Activated effector memory CD4-positive, alpha-beta T cell treated with anti-CD3 and anti-CD28 coated beads, Interleukin-2, amount 50 U/mL, for 16 hours (primary cell): ENCODE results near the gene AHCTF1.

Experiments used
- DNase-seq: peaks from one replicate; pipeline ENCODE4 v3.0.0-alpha.2; 2020

Gene AHCTF1

DNA sequence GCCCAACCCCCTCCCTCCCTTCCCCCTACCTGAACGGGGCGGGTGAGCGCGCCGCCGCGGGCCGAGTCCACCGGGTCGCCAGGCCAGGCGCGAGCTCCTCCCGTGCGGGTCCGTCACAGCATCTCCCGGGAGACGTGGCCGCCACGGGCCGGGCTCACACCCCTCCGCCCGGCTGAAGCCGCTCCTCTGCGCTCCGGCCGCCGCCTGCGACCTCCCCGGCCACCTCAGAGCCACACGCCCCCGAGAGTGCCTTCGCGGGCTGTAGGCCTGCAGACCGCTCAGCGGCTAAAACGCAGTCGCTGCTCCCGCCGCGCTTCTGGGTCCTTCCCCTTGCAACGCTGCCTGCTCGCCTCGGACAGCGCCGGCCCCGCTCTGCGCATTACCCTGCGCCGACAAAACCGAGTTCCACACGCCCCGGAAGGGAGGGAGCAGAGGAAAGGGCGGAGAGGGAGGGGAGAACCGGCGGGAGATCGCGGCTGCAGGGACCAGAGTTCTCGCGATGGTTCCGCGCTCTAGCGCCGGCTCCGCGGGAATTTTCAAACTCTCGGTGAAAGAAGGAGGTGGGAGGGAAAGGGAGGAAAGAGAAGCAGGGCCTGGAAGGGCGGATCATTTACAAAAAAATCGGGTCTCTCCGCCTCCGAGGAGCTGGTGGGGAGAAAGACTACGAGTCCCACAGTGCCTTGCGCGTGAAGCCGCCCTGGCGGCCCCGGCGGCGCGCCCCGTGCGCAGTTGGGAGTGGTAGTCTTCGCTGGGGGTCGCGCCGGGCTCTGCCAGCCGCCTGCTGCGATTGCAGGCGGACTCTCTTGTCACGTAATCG, at the start of gene AHCTF1:
Gene AHCTF1, minus strand, starts transcription at position 400 of the 817 bp plus-strand sequence. CDS start 13,578 bp downstream, outside the sequence.
- peak; percentile 98 for DNase-seq

DNA sequence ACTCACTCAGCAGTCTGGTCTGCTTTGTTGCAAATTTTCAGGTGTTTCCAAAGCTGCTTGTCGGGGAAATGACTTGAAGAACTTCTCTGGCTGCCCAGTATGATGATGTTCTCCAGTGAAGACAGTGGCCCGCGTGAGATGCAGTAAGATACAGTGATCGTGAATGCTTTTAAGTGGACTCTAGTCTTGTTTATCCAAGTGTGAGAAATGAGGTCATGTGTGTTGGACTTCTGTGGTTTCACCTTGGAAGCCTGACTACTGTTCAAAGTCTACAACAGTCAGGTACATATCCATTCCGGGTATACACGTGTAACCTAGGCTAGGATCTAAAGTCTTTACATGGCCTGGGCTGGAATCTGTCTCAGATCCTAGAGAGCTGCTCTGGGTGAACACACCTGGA, 47.0 kb upstream of the AHCTF1 start:
- DNase-seq = no peak

DNA sequence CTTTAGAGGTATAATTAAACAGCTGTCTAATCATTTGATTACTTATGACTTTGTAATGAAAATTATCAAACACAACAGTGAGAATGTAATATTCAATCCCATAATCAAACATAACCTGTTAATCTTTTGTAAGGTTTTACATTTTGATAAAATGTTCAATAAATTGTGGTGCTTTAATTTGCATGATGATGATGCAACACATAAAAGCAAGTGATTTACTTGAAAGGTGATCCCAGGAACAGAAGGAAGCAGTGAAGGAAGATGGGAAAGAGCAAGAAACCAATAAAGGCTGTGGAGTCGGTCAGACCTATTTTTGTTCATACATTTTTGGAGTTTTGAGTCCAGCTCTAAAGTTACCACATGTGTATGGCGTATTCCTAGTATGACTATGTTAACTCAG, 46.5 kb upstream of the AHCTF1 start:
- DNase-seq = no peak

GRCh38 chr1:246971969-246972368, 40.2 kb upstream of the AHCTF1 start:
- DNase-seq = no peak

GRCh38 chr1:246971090-246971721, 39.5 kb upstream of the AHCTF1 start:
- peak; percentile 75 for DNase-seq

GRCh38 chr1:246969621-246970020, 37.9 kb upstream of the AHCTF1 start:
- no peak for DNase-seq

- DNase-seq = no peak
Measured at GRCh38 chr1:246966502-246966901, 34.8 kb upstream of the AHCTF1 start.

DNA sequence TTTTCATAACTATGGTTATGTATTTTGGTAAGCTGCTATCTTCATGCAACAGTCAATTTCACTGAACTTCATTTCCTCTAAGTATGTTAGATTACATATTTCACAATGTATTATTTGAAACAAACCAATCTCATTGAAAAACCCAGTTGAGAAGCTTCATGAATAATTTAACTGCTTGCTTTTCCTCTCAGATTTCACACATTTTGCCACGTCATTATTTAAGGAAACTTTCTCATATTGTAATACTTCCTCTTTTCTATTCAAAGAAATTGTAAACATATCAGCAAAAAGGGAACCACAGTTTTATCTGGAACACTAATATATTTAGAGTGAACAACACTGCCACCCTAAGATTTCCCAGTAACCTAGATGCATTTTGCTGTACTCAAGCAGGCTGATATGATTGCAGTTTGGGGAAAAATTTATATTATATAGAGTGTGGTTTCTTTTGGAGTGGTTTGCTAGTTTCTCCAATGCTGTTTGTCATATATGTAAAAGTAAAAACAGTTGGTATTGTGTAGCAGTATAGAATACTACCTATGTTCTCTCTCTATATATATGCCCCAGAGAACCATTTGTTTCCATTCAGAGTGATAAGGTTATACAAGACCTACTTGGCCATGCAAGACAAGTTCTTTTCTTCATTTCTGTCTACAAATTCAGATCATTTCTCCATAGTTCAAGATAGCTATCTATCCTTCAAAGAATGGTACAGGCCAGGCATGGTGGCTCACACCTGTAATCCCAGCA, 28.4 kb upstream of the AHCTF1 start:
- no peak for DNase-seq

GRCh38 chr1:246954126-246954525, 22.4 kb upstream of the AHCTF1 start:
- no peak for DNase-seq

- DNase-seq = no peak
Measured at GRCh38 chr1:246951413-246951812, 19.7 kb upstream of the AHCTF1 start.

- DNase-seq = no peak
Measured at GRCh38 chr1:246949956-246950355, 18.2 kb upstream of the AHCTF1 start.

DNA sequence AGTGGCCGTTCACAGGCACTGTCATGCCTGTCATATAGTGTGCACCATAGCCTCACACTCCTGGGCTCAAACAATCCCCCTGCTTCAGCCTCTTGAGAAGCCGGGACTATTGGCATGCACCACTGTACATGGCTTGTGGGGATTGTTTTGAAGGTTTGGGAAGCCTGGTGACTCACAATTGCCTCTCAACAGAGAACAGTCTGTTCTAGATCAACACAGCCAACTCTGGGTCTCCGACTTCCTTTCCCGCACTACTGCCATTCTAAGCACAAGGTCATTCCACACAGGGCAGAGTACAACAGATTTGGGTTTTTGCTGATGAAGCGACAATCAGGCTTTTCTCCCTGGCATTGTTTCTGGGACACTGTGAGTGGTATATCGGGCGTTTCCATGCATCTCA, 15.5 kb upstream of the AHCTF1 start:
- no peak for DNase-seq

- no peak for DNase-seq
Measured at GRCh38 chr1:246946366-246946765, 14.6 kb upstream of the AHCTF1 start.

GRCh38 chr1:246934765-246935164, 3.0 kb upstream of the AHCTF1 start:
- no peak for DNase-seq

GRCh38 chr1:246933893-246934292, 2.1 kb upstream of the AHCTF1 start:
- DNase-seq = no peak

- no peak for DNase-seq
Measured at GRCh38 chr1:246932366-246932700, 585 bp upstream of the AHCTF1 start.

DNA sequence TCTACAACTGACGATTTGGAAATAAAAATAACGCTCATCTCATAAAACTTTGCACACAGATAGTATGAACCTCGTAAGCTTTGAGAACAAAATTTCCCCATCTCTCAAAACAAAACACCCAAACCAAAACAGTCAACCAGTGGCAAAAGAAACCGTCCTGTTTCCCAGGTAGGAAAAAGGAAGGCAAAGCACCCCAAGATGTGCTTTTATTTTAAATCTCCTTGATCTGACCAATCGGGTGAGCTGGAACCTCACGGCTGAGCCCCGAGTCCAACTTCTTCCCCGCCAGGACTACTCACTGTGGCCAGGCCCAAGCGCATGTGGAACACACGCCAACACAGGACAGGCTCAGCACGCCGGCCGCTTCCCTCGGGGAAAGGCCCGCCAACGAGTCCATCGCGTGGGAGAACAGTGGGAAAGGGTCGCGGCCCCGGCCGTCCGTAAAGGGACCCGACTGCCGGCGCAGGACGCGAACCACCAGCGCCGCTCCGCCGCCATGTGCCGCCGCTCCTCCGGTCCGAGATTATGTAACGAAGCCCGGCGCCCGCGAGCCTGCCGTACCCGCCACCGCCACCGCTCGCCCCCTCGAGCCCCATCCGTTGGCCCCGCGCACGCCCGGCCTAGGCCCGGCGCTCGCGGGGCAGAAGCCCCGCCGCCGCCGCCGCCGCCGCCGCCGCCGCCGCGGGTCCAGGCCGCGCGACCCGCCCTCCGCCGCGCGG, 759 bp downstream of the AHCTF1 start:
- peak; percentile 83 for DNase-seq

GRCh38 chr1:246925997-246926626, 5.6 kb downstream of the AHCTF1 start:
- no peak for DNase-seq

DNA sequence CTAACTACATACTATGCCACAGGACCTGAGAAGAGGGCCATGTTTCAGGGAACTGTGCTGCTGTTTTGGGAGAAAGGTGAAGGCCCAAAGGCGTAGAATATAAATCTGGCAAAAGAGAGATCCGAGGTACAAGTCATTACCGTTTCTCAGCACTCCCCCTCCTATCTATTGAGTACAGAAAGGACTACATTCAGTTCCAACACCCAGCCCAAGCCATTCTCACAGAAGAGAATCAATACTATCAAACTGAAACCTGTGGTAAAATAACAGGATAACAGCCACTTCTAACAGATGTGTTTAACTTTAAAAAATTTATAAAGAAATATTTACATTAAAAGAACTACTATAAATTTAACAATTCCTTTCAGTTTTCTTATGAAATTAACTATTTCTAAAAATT, 7.8 kb downstream of the AHCTF1 start:
- no peak for DNase-seq

GRCh38 chr1:246923482-246923881, 8.3 kb downstream of the AHCTF1 start:
- no peak for DNase-seq

DNA sequence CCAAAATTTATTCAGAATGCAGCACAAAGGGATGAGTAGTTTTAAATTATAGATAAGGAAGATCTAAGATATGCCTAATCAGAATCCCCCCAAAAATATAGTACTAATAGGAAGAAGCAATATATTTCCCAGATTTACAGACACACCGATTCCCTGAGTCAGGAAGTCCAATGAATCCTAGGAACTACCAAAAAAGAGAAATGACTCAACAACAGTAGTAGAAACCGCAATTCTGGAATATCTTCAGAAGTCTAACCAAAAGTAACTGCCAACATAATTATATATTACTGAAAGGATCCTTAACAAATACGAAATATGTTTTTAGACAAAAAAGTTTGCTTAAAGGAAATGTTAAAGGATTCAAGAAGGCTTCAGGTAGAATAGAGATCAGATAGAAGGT, 10.3 kb downstream of the AHCTF1 start:
- DNase-seq = no peak

- DNase-seq = no peak
Measured at GRCh38 chr1:246919902-246920301, 11.8 kb downstream of the AHCTF1 start.
